ES-I3 (cell line): ENCODE measurements around the gene MADCAM1.

Experiments
- H3K36me3 ChIP-seq: 2 replicates; pipeline ENCODE4 v1.6.1; 2013; ENCODE audit warnings: mild to moderate bottlenecking, low read length, control low read depth, moderate library complexity; ENCODE audit not compliant: insufficient read depth
- H3K4me1 ChIP-seq: 2 replicates; pipeline ENCODE4 v1.6.1; 2013; ENCODE audit warnings: mild to moderate bottlenecking, control low read depth, low read length; ENCODE audit not compliant: insufficient read depth
- H3K9ac ChIP-seq: 2 replicates; pipeline ENCODE4 v1.6.1; 2013; ENCODE audit warnings: low read depth, mild to moderate bottlenecking, low read length, moderate library complexity
- H3K9me3 ChIP-seq: 2 replicates; pipeline ENCODE4 v1.6.1; 2013; ENCODE audit warnings: mild to moderate bottlenecking, low read length, moderate library complexity; ENCODE audit not compliant: control insufficient read depth, insufficient read depth

MADCAM1 gene

GRCh38 chr19:489418-490196 lies 6.7 kb upstream of the MADCAM1 start:
- peak overlapping the region; percentile 98 for H3K9ac ChIP-seq
- H3K36me3 ChIP-seq = no peaks in the 10 kb centered on the region
- H3K9me3 ChIP-seq = no peaks in the 10 kb centered on the region
- peaks cover 5% of the 10 kb centered on the region; the same call in 1 of the 2 replicates for H3K4me1 ChIP-seq

- Histone ChIP-seq H3K36me3 (no peaks in the 10 kb centered on the region), H3K4me1 (peaks cover under 1% of the 10 kb centered on the region; the same call in 1 of the 2 replicates), H3K9me3 (no peaks in the 10 kb centered on the region), H3K9ac (no peak overlapping the region; the same call in 1 of the 2 replicates)
These were observed 5.0 kb upstream of the MADCAM1 start for GRCh38 chr19:491146-491741.

GRCh38 chr19:492091-492531 lies 4.2 kb upstream of the MADCAM1 start:
- Histone ChIP-seq H3K36me3 (no peaks in the 10 kb centered on the region), H3K9me3 (no peaks in the 10 kb centered on the region), H3K4me1 (no peaks in the 10 kb centered on the region; the same call in 1 of the 2 replicates), H3K9ac (no peak overlapping the region)

- Histone ChIP-seq H3K36me3 (no peaks in the 10 kb centered on the region), H3K9me3 (no peaks in the 10 kb centered on the region), H3K4me1 (no peaks in the 10 kb centered on the region; the same call in 1 of the 2 replicates), H3K9ac (no peak overlapping the region)
These were observed 2.7 kb upstream of the MADCAM1 start for GRCh38 chr19:493391-494170.

DNA sequence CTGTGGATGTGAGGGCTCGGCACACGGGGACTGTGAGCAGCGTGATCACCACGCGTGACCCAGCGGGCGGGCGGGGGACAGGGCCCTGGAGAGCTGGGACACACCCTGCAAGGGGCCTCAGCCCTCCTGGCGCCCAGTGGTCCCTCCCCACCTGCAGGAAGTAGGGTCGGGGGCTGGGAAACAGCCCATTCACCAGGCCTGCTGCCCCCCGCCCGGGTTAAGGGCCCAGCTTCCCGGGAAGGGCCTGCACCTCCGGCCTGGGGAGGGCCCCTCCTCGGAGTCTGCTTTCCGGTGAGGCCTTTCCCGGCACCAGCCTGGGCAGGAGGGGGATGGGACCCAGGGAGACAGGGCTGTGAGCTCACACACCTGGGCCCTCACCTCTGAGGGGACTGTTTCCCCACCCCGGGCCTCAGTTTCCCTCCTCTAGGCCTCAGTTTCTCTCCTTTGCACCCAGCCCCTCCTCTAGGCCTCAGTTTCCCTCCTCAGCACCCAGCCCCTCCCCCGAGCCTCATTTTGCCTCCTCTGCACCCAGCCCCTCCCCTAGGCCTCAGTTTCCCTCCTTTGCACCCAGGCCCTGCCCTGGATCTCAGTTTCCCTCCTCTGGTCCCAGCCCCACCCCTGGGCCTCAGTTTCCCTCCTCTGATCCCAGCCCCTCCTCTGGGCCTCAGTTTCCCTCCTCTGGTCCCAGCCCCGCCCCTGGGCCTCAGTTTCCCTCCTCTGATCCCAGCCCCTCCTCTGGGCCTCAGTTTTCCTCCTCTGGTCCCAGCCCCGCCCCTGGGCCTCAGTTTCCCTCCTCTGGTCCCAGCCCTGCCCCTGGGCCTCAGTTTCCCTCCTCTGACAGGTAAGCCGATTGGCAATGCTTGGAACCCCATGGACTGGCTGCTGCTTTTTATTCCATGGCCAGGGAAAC lies 1.9 kb upstream of the MADCAM1 start:
- Histone ChIP-seq H3K9me3 (no peaks in the 10 kb centered on the region), H3K36me3 (no peaks in the 10 kb centered on the region), H3K9ac (no peak overlapping the region), H3K4me1 (no peaks in the 10 kb centered on the region; the same call in 1 of the 2 replicates)

DNA sequence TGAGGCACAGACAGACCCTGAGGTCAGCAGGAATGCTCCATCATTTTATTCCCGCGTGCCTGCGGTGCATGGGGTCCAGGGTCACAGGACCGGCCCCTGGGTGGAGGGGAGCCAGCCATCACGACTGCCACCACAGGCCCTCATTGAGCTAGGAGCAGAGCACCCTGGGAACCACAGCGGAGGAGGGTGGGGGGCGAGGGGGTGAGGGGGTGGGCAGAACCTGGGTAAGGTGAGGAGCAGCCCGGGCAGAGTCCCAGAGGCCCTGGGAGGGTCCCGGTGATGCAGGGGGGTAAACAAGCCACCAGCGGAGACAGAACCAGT lies 1.2 kb upstream of the MADCAM1 start:
- H3K4me1 ChIP-seq = no peaks in the 10 kb centered on the region; the same call in 1 of the 2 replicates
- H3K36me3 ChIP-seq = no peaks in the 10 kb centered on the region

GRCh38 chr19:495402-496111 lies 729 bp upstream of the MADCAM1 start:
- no peaks in the 10 kb centered on the region; the same call in 1 of the 2 replicates for H3K4me1 ChIP-seq

More for the DNA sequence above, 1.2 kb upstream of the MADCAM1 start:
- Histone ChIP-seq H3K9me3 (no peaks in the 10 kb centered on the region), H3K9ac (no peak overlapping the region)

DNA sequence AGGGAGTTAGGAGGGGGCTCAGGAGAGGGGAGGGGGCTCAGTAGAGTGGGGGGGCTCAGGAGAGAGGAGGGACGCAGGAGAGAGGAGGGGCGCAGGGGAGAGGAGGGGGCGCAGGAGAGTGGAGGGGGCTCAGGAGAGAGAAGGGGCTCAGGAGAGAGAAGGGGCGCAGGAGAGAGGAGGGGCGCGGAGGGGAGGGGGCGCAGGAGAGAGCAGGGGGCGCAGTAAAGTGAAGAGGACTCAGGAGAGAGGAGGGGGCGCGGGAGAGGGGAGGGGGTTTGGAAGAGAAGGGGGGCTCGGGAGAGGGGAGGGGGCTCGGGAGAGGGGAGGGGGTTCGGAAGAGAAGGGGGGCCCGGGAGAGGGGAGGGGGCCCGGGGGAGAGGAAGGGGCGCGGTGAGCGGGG lies 700 bp downstream of the MADCAM1 start:
- Histone ChIP-seq H3K4me1 (no peaks in the 10 kb centered on the region; the same call in 1 of the 2 replicates), H3K9ac (no peak overlapping the region)

More at GRCh38 chr19:495402-496111, 729 bp upstream of the MADCAM1 start:
- Histone ChIP-seq H3K9me3 (no peaks in the 10 kb centered on the region), H3K9ac (peak overlapping the region; percentile 31; the same call in 1 of the 2 replicates), H3K36me3 (no peaks in the 10 kb centered on the region)

DNA sequence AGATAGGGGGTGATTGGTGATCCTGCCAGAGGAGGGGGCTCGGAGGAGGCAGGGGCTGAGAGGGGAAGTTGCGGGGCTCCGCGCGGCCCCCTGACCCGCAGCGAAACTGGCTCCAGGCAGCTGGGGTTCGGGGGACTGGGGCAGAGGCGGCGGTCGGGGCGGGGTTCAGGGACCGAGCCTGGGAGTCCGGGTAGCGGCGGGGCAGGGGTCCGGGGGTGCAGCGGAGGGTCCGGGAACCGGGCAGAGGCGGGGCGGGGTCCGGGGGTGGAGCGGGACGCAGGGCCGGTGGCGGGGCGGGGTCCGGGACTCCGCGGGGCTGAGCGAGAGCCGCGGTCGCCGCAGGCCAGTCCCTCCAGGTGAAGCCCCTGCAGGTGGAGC lies 1.2 kb downstream of the MADCAM1 start:
- Histone ChIP-seq H3K9me3 (no peaks in the 10 kb centered on the region), H3K4me1 (no peaks in the 10 kb centered on the region; the same call in 1 of the 2 replicates), H3K9ac (peak overlapping the region; percentile 40; the same call in 1 of the 2 replicates), H3K36me3 (no peaks in the 10 kb centered on the region)

More for the DNA sequence above, 700 bp downstream of the MADCAM1 start:
- Histone ChIP-seq H3K9me3 (no peaks in the 10 kb centered on the region), H3K36me3 (no peaks in the 10 kb centered on the region)

- no peaks in the 10 kb centered on the region for H3K36me3 ChIP-seq
- peak overlapping the region; percentile 40; the same call in 1 of the 2 replicates for H3K9ac ChIP-seq
- H3K9me3 ChIP-seq = no peaks in the 10 kb centered on the region
- H3K4me1 ChIP-seq = no peaks in the 10 kb centered on the region; the same call in 1 of the 2 replicates
These were observed 1.7 kb downstream of the MADCAM1 start for GRCh38 chr19:497869-498510.

DNA sequence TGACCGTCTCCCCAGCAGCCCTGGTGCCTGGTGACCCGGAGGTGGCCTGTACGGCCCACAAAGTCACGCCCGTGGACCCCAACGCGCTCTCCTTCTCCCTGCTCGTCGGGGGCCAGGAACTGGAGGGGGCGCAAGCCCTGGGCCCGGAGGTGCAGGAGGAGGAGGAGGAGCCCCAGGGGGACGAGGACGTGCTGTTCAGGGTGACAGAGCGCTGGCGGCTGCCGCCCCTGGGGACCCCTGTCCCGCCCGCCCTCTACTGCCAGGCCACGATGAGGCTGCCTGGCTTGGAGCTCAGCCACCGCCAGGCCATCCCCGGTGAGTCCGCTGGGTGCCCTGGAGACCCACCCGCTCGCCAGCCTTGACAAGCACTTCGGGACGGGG lies 2.2 kb downstream of the MADCAM1 start:
- Histone ChIP-seq H3K9ac (peak overlapping the region; percentile 40; the same call in 1 of the 2 replicates), H3K36me3 (no peaks in the 10 kb centered on the region), H3K4me1 (no peaks in the 10 kb centered on the region; the same call in 1 of the 2 replicates), H3K9me3 (no peaks in the 10 kb centered on the region)

DNA sequence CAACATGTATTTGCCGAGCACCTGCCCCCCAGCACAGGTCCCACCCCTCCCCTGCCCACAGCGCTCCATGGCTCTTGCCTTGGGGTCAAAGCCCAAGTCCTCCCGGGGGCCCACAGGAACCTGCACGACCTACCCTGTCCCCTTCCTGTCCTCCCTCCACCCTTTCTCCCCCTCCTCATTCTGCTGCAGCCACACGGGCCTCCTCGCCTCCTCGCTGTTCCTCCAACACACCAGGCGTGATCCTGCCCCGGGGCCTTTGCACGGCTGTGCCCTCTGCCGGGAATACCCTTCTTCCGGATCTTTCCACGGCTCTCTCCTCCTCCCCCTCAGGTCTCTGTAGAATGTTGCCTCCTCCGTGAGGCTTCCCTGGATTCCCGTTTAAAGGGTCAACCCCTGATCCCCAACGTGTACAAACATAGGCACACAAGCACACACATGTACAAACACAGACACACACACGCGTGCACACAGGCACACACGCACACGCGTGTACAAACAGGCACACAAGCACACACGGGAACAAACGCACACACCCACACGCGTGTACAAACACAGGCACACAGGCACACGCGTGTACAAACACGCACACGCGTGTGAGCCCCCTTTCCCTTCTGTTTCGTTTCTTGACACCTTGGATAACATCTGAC lies 2.8 kb downstream of the MADCAM1 start:
- H3K36me3 ChIP-seq = no peaks in the 10 kb centered on the region
- H3K4me1 ChIP-seq = no peaks in the 10 kb centered on the region; the same call in 1 of the 2 replicates
- no peaks in the 10 kb centered on the region for H3K9me3 ChIP-seq
- no peak overlapping the region for H3K9ac ChIP-seq
